Erythroblast (primary cell): ENCODE measurements around the gene SIRT2.

Source experiments
- GATA1 ChIP-seq: IDR thresholded peaks from 2 replicates; pipeline ENCODE4 v1.6.1; 2011; ENCODE audit warnings: low read depth, mild to moderate bottlenecking, control low read depth, low read length, moderate library complexity
- POLR2A ChIP-seq: IDR thresholded peaks from 2 replicates; pipeline ENCODE4 v1.6.1; 2011; ENCODE audit warnings: mild to moderate bottlenecking, low read length

DNA sequence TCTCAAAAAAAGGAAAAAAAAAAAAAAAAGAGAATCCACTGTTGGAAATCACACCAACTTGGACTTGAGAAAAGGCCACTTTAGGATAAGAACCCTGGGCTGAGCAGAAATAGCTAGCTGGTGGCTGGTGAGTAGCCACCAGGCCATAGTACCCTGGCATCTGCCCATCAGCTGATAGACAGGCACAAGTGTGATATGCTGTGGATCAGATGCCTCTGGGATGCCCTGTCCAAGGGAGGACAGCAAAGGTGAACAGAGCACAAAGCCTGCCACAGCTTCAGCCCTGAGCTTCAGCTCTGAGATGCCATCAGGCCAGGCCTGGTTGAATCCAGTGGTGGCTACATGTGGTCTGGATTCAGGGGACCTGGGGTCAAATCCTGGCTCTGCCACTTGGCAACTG lies 8.7 kb downstream of the SIRT2 start:
- no peak for TF ChIP-seq POLR2A
- TF ChIP-seq GATA1: no peak
